ENCODE results near the gene RNF123. TPM values are rescaled to one million over a fixed set of nuclear protein-coding genes. Genes with fewer than 3 reads are reported as not detected.

The RNF123 gene
- total RNA-seq: 30.9 and 33.2 TPM in 2 replicates

DNA sequence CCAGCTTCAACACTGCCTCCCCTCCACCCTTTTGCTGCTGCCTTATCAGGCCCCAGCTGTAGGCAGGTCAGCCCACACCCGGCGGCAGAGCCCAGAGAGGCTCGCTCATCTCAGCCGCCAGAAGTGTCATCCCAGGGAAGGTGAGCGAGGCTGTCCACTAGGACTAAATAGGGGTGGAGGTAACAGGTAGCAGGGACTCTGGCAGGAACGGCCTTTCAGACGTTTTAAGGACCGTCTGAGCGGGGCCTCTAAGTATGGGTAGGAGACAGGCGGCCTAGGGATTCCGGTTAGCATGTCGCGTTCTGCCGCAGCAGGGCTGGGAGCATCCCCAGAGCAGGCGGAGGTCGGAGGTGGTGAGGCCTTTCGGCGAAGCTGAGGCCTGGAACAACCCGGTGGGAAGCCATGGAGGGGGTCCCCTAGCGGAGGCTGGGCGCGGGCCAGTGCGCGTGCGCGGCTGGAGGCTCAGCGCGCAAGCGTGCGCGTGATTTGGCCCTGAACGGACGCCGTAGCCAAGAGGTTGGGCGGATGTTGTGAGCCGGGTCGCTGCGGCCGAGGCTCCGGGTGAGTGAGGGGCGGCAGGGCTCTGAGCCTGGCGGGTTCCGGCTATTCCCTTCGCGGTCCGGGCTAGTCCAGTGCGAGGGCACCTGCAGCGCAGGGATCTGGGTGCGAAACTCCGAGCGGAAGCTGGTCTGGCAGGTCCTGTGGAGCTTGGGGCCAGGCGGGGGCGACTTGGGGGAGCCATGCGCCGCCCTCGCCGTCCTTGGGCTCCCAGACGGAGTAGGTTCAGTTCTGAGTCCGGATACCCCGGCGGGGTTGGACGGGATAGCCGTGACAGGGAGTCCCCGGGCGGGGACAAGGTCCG, at the start of gene RNF123, which contains the start of gene MST1:
Gene RNF123, plus strand, starts transcription at position 512 of the 862 bp plus-strand sequence. CDS start 1,609 bp downstream, outside the sequence.
Gene MST1, minus strand, starts transcription at position 429 of the 862 bp plus-strand sequence. CDS start 783 bp downstream, outside the sequence.

DNA sequence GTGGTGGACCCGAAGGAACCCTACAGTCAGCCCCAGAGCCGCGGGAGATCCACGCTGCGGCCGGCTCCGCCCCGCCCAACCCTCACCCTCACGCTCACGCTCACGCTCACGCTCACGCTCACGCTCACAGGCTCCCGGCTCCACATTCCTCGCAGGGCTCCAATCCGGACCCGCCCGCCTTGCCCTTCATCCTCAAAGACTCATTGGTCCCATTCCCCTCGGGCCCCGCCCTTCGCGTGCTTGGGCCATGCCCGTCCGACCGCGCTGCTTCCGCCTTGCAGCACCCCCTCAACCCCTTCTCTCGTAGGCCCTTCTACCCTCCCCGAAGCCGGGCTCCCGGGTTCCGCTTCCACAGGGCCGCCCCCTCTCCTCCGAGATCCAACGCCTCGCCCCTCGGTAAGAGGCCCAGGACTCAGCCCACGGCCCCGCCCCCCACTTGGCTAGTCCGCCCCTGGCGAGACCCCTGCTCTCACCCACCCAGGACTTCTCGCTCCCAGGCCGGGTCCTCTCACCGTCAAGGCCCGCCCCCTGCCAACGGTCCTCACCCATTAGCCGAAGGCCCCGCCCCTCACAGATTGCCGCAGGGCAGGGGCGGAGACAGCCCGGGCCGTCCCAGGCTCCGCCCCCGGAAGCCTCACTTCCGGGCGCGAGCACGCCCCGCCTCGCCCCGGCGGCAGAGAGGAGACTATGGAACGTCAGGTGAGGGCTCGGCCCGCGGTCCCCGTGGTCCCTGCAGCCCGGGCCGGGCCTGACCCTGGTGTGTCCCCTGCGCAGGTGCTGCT, 15.5 kb upstream of the RNF123 start, which contains the start of gene APEH:
Gene APEH, plus strand, starts transcription at position 637 of the 782 bp plus-strand sequence. Its CDS starts 51 bp downstream, at position 688.

DNA sequence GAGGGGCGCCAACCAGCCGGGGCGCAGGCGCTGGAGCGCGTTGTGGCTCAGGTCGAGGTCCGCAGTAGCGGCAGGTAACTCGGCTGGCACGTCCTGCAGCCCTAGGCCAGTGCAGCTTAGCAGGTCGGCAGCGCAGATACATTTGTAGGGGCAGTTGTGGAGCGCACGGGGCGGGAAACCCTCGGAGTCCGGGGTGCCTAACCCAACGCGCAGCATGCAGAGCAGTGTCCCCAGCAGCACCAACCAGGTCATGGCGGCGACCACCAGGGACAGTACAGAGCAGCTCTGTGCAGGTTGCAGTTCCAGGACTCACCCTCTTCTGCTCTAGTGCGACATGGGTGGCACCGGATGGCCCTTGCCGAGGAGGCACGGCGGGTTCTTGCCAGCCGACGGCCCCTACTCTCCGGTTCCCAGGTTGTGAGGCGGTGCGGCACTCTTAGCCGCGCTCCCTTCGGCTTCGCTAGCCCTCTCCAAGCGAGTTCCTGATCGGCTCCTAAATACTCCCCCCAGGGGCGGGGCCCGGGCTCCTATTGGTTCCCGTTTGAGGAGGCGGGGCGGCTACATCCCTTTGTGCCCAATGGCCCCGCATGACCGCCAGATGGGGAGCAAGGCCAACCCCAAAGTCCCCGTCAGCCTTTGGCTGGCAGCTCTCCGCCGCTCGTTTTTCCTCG, 30.0 kb downstream of the RNF123 start, which contains the start of gene AMIGO3:
Gene AMIGO3, minus strand, starts transcription at position 471 of the 671 bp plus-strand sequence. Its CDS starts 219 bp downstream, at position 252.

DNA sequence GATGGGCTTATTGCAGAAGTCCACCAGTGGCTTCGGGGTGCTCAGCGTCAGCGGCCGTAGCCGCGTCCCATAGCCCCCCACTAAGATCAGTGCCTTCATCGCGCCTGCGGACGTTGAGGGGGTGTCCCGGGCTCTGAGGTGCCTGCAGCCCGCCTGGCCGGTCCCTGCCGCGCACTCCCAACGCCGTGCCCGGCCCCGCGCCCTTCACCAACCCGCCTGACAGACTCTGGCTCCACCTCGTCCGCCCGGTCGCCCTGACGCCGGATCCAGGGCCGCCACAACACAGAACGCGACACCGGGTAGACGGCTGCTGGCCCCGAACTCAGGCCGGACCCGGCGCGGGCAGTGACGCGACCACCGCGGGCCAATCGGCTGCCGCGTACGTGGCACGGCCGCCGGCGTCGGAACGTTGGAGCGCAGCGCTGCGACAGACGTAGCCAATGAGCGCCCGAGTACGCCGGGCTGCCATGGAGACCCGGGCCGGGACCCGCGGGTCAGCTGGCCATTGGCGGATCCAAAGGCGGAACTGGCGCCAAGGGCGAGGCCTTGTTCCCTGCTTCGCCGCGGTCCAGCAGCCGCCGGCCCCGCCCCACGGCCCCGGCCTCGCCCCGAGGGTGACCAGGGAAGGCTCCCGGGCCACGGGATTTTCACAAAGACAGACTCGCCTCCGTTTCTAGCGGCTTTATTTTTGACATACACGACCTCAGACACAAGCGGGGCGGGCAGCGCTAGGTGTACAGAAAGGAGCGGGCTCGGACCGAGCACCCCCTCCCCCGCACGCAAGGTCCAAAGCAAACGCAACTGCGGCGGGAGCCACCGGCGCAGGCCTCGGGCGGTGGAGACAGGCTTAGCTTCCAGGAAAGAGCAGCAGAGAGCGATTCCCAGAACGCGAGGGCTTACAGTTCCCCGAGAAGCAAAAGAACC, 34.5 kb downstream of the RNF123 start, which contains the start of gene GMPPB:
Gene GMPPB, minus strand, starts transcription at position 324 of the 924 bp plus-strand sequence. Its CDS starts 225 bp downstream, at position 99.

Other genes starting within 250 kb of the RNF123 start
- 63.5 and 77.1 TPM in 2 replicates for gene DAG1, start 219.3 kb upstream of the RNF123 start, total RNA-seq
- gene BSN, start 135.1 kb upstream of the RNF123 start, total RNA-seq: under 0.01 and 0.14 TPM in 2 replicates
- gene APEH, start 15.2 kb upstream of the RNF123 start, total RNA-seq: 115 and 140 TPM in 2 replicates
- gene MST1, start 83 bp upstream of the RNF123 start, total RNA-seq: 4.8 and 7.7 TPM in 2 replicates
- 0.30 TPM in 1 of 2 replicates, not detected in the other for gene AMIGO3, start 30.1 kb downstream of the RNF123 start, total RNA-seq
- 40.6 and 42.2 TPM in 2 replicates for gene GMPPB, start 34.4 kb downstream of the RNF123 start, total RNA-seq
- 22.6 and 39.2 TPM in 2 replicates for gene IP6K1, start 97.0 kb downstream of the RNF123 start, total RNA-seq
- not detected in 2 replicates for gene CDHR4, start 110.3 kb downstream of the RNF123 start, total RNA-seq
- 3.4 and 3.9 TPM in 2 replicates for gene INKA1, start 113.7 kb downstream of the RNF123 start, total RNA-seq
- gene UBA7, start 124.4 kb downstream of the RNF123 start, total RNA-seq: 52.3 and 53.4 TPM in 2 replicates
- 1.5 and 2.4 TPM in 2 replicates for gene TRAIP, start 167.0 kb downstream of the RNF123 start, total RNA-seq
- not detected in 2 replicates for gene CAMKV, start 180.3 kb downstream of the RNF123 start, total RNA-seq
- gene MST1R, start 214.3 kb downstream of the RNF123 start, total RNA-seq: 0.14 and 0.30 TPM in 2 replicates
- 11.9 and 16.5 TPM in 2 replicates for gene MON1A, start 240.3 kb downstream of the RNF123 start, total RNA-seq

All from smooth muscle cell of the umbilical artery (primary cell).